Panc1 (cell line): ENCODE results near the gene COL26A1. TPM values are rescaled to one million over a fixed set of nuclear protein-coding genes. Genes with fewer than 3 reads are reported as not detected.

Source experiments
- ATAC-seq: fragments of 200-7000 bp; cut with Tn5 transposase; 2 replicates; pipeline ENCODE4 v1.9.1; 2020; ENCODE audit warnings: mild to moderate bottlenecking, moderate library complexity
- BruUV-seq: library from RNA; stranded (reverse); fragments of 400-500 nt; replicated peaks from 2 replicates; lab custom pipeline; 2021; lab: Mats Ljungman, UMichigan
- CTCF ChIA-PET: fragments of 300-600 bp; sonication (Branson Sonifier 250); formaldehyde crosslinking; loops from one replicate; lab custom pipeline; 2022; ENCODE audit warnings: antibody characterized with exemption; lab: Charles Lee
- POLR2A ChIA-PET: fragments of 300-600 bp; sonication (Branson Sonifier 250); formaldehyde crosslinking; loops from one replicate; lab custom pipeline; 2022; ENCODE audit warnings: antibody characterized with exemption; lab: Charles Lee
- DNase-seq: peaks from one replicate; pipeline ENCODE4 v3.0.0-alpha.2; 2010; ENCODE audit warnings: low read depth, low spot score
- H3K27ac ChIP-seq: 2 replicates; pipeline ENCODE4 v1.5.1; 2011; ENCODE audit warnings: mild to moderate bottlenecking, low read length, inconsistent platforms
- H3K27me3 ChIP-seq: fragments of 200-500 bp; sonication (Bioruptor generic); 2 replicates; pipeline ENCODE4 v1.6.0; 2014; ENCODE audit warnings: low read length, inconsistent platforms; ENCODE audit not compliant: control insufficient read depth, insufficient read depth
- H3K36me3 ChIP-seq: fragments of 200-500 bp; sonication (Bioruptor generic); 2 replicates; pipeline ENCODE4 v1.5.1; 2014; ENCODE audit warnings: inconsistent platforms, mild to moderate bottlenecking, low read length, moderate library complexity; ENCODE audit not compliant: control insufficient read depth, insufficient read depth
- H3K4me1 ChIP-seq: 2 replicates; pipeline ENCODE4 v1.5.1; 2011; ENCODE audit warnings: inconsistent platforms, mild to moderate bottlenecking, low read length, moderate library complexity; ENCODE audit not compliant: control insufficient read depth, insufficient read depth
- H3K4me3 ChIP-seq, 2 experiments: 2 replicates each; pipeline ENCODE4 v1.5.1; 2011 to 2012; ENCODE audit warnings: low read depth in 2 of 2, low read length in 2 of 2, mild to moderate bottlenecking in 2 of 2, inconsistent platforms in 1 of 2, moderate library complexity in 1 of 2
- H3K9me3 ChIP-seq: fragments of 200-500 bp; sonication (Bioruptor generic); 2 replicates; pipeline ENCODE4 v1.5.1; 2014; ENCODE audit warnings: low read depth, mild to moderate bottlenecking, inconsistent platforms, low read length, moderate library complexity; ENCODE audit not compliant: control insufficient read depth, insufficient read depth
- CTCF ChIP-seq: fragments of 450-650 bp; IDR thresholded peaks from 2 replicates; pipeline ENCODE4 v1.5.1; 2017; ENCODE audit warnings: mild to moderate bottlenecking
- POLR2AphosphoS5 ChIP-seq: IDR thresholded peaks from 2 replicates; pipeline ENCODE4 v1.6.1; 2012; ENCODE audit warnings: mild to moderate bottlenecking, low read depth, low read length, moderate library complexity
- REST ChIP-seq, 2 experiments: IDR thresholded peaks; 2 replicates each; pipeline ENCODE4 v1.6.1; 2011 to 2012; ENCODE audit warnings: low read depth in 2 of 2, control low read depth in 1 of 2, low read length in 1 of 2, mild to moderate bottlenecking in 1 of 2, moderate library complexity in 1 of 2; ENCODE audit not compliant: insufficient read depth in 1 of 2
- SIN3A ChIP-seq: IDR thresholded peaks from 2 replicates; pipeline ENCODE4 v1.6.1; 2012; ENCODE audit warnings: low read depth, mild to moderate bottlenecking, low read length, moderate library complexity, borderline replicate concordance; ENCODE audit not compliant: insufficient read depth
- TCF7L2 ChIP-seq: IDR thresholded peaks from 2 replicates; pipeline ENCODE4 v1.6.1; 2011; ENCODE audit warnings: mild to moderate bottlenecking, low read depth, low read length, inconsistent platforms
- in situ Hi-C: cut with HindIII; loops from 2 replicates; pipeline ENCODE4 v1.10.0; 2016; ENCODE audit warnings: low sequenced_read_pairs, low pct_unique_long_range_greater_than_20kb
- intact Hi-C: fragments of 100-400 bp; cut with micrococcal nuclease; formaldehyde crosslinking; loops from one replicate; pipeline ENCODE4 v1.10.0; 2022; ENCODE audit not compliant: unreplicated experiment
- total RNA-seq: library from RNA; stranded (reverse); gene quantifications from one replicate; pipeline ENCODE4 v1.2.1, GENCODE V29; 2021; ENCODE audit not compliant: unreplicated experiment

COL26A1 gene
- total RNA-seq, 1 experiment from 2014 or later = 25.8 TPM

GRCh38 chr7:101381549-101382111 lies 19.0 kb downstream of the COL26A1 start:
- Histone ChIP-seq H3K27ac (no peak overlapping the region), H3K27me3 (no peaks in the 10 kb centered on the region), H3K36me3 (no peaks in the 10 kb centered on the region), H3K4me1 (peaks cover 20% of the 10 kb centered on the region), H3K4me3 (no peak overlapping the region), H3K9me3 (no peaks in the 10 kb centered on the region)
- ChIA-PET CTCF (no interaction called here), POLR2A (no interaction called here)
- intact Hi-C loops = no loop called here
- in situ Hi-C loops = no loop called here
- DNase-seq (no peak), ATAC-seq (no peak)
- TF ChIP-seq POLR2AphosphoS5 (no peak), TCF7L2 (no peak), CTCF (no peak)
- BruUV-seq = no TSS peak

GRCh38 chr7:101382937-101383336 lies 20.3 kb downstream of the COL26A1 start:
- Histone ChIP-seq H3K36me3 (no peaks in the 10 kb centered on the region), H3K27ac (peak overlapping the region; percentile 1; the same call in 1 of the 2 replicates), H3K9me3 (no peaks in the 10 kb centered on the region), H3K27me3 (no peaks in the 10 kb centered on the region), H3K4me3 (no peak overlapping the region), H3K4me1 (peaks cover 13% of the 10 kb centered on the region)
- TF ChIP-seq TCF7L2 = no peak
- no peak for TF ChIP-seq SIN3A
- no peak for TF ChIP-seq REST (IDR thresholded peaks at IDR 0.05; ENCODE audit: insufficient read depth in 1 of 2, low read depth in 2 of 2, low read length in 1 of 2)
- TF ChIP-seq CTCF = no peak
- no peak for TF ChIP-seq POLR2AphosphoS5
- intact Hi-C loops (no loop called here), in situ Hi-C loops (no loop called here)
- CTCF ChIA-PET = no interaction called here
- ATAC-seq = no peak
- no TSS peak for BruUV-seq
- POLR2A ChIA-PET = no interaction called here
- DNase-seq = no peak
